GM12801 (cell line): ENCODE measurements around the gene VIPR2.

Experiments used
- CTCF ChIP-seq: IDR thresholded peaks from one replicate; pipeline ENCODE4 v1.5.1; 2011; ENCODE audit warnings: control low read depth; ENCODE audit not compliant: insufficient read length; ENCODE audit errors: extremely low read depth

Gene VIPR2

GRCh38 chr7:159105066-159105780 is 39.4 kb downstream of the VIPR2 start:
- TF ChIP-seq CTCF, result no peak

- no peak for TF ChIP-seq CTCF
These were observed 40.3 kb downstream of the VIPR2 start for GRCh38 chr7:159104188-159104920.

GRCh38 chr7:159103382-159104187 is 41.1 kb downstream of the VIPR2 start:
- TF ChIP-seq CTCF, result no peak

GRCh38 chr7:159102681-159103381 is 41.8 kb downstream of the VIPR2 start:
- no peak for TF ChIP-seq CTCF

- TF ChIP-seq CTCF, result no peak
These were observed 44.9 kb downstream of the VIPR2 start for GRCh38 chr7:159099711-159100231.

GRCh38 chr7:159098811-159099655 is 45.6 kb downstream of the VIPR2 start:
- TF ChIP-seq CTCF, result no peak
